Measurements from ENCODE around the gene ZNF416.

DNA sequence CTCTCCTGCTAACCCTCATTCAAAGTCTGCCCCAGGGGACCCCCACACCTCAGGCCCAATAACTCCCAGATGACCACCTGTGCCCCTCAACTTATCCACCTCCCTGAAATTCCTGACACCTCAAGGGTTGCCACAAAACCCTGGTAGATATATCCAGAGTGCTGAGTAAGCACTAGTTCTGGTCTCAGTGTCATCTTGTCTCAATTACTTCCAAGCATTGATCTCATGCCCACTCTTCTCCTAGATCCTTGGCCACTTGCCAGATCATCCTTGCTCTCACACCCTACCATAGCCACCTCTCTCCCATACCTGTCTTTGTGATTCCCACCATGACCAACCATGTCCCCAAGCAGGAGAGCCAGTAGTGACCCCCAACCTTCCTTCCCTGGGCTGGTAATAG, 2.0 kb downstream of the ZNF416 start:
- TF ChIP-seq SIN3A (IDR thresholded peaks at IDR 0.05; ENCODE audit: borderline replicate concordance, insufficient read depth, low read depth, low read length): no peak
- no peak for TF ChIP-seq CTCF (IDR thresholded peaks at IDR 0.05)
- TF ChIP-seq POLR2AphosphoS5 (IDR thresholded peaks at IDR 0.05; ENCODE audit: low read depth, low read length): no peak
- no peak for TF ChIP-seq REST (IDR thresholded peaks at IDR 0.05; ENCODE audit: insufficient read depth in 1 of 2, low read depth in 2 of 2, low read length in 1 of 2)
- no peak for TF ChIP-seq TCF7L2 (IDR thresholded peaks at IDR 0.05; ENCODE audit: low read depth, low read length)

Measured in Panc1 (cell line).